Osteocyte (in vitro differentiated cells): Measurements from ENCODE around the gene TMEM167B. TPM values are rescaled to one million over a fixed set of nuclear protein-coding genes. Genes with fewer than 3 reads are reported as not detected.
A peak's percentile ranks its signal among the peaks of the same experiment; 100 is the strongest.

Experiments
- DNase-seq: peaks from one replicate; pipeline ENCODE4 v3.0.0; 2021; ENCODE audit warnings: mixed read lengths; ENCODE audit not compliant: unreplicated experiment; ENCODE audit errors: extremely low spot score
- H3K27ac Mint-ChIP-seq: one replicate; pipeline ENCODE4 v1.8.0; 2021; ENCODE audit warnings: mild to moderate bottlenecking, mixed read lengths; ENCODE audit not compliant: unreplicated experiment
- H3K27me3 Mint-ChIP-seq: one replicate; pipeline ENCODE4 v1.8.0; 2021; ENCODE audit warnings: mixed read lengths; ENCODE audit not compliant: unreplicated experiment
- H3K36me3 Mint-ChIP-seq: one replicate; pipeline ENCODE4 v1.8.0; 2021; ENCODE audit warnings: mixed read lengths; ENCODE audit not compliant: unreplicated experiment
- H3K4me1 Mint-ChIP-seq: one replicate; pipeline ENCODE4 v1.8.0; 2021; ENCODE audit warnings: mixed read lengths; ENCODE audit not compliant: unreplicated experiment
- H3K4me3 Mint-ChIP-seq: one replicate; pipeline ENCODE4 v1.8.0; 2021; ENCODE audit warnings: mild to moderate bottlenecking, moderate library complexity, mixed read lengths; ENCODE audit not compliant: unreplicated experiment
- H3K9me3 Mint-ChIP-seq: one replicate; pipeline ENCODE4 v1.8.0; 2021; ENCODE audit warnings: mixed read lengths; ENCODE audit not compliant: unreplicated experiment
- CTCF ChIP-seq: fragments of 200-600 bp; sonication (generic); IDR thresholded peaks from 2 replicates; pipeline ENCODE4 v1.5.0; 2021; ENCODE audit warnings: antibody characterized with exemption, mild to moderate bottlenecking, moderate library complexity
- total RNA-seq: library from RNA; stranded (reverse); gene quantifications from 2 replicates; pipeline ENCODE4 v1.2.1, GENCODE V29; 2021

The TMEM167B gene
- total RNA-seq, 1 donor from 2014 or later, result 35.8 TPM

- H3K36me3 Mint-ChIP-seq, result peaks cover 21% of the 10 kb centered on the region
- TF ChIP-seq CTCF, result no peak
- H3K27ac Mint-ChIP-seq, result no peak overlapping the region
- no peak overlapping the region for H3K4me3 Mint-ChIP-seq
- DNase-seq, result no peak
- H3K27me3 Mint-ChIP-seq, result no peaks in the 10 kb centered on the region
- H3K9me3 Mint-ChIP-seq, result no peaks in the 10 kb centered on the region
- H3K4me1 Mint-ChIP-seq, result peaks cover 2% of the 10 kb centered on the region
Observed at GRCh38 chr1:109067883-109068282, 22.7 kb upstream of the TMEM167B start.

GRCh38 chr1:109069294-109069693 lies 21.3 kb upstream of the TMEM167B start:
- H3K36me3 Mint-ChIP-seq, result peaks cover 21% of the 10 kb centered on the region
- H3K4me3 Mint-ChIP-seq, result no peak overlapping the region
- TF ChIP-seq CTCF, result no peak
- H3K27me3 Mint-ChIP-seq, result no peaks in the 10 kb centered on the region
- DNase-seq, result no peak
- H3K9me3 Mint-ChIP-seq, result no peaks in the 10 kb centered on the region
- peaks cover 4% of the 10 kb centered on the region for H3K4me1 Mint-ChIP-seq
- no peak overlapping the region for H3K27ac Mint-ChIP-seq

GRCh38 chr1:109075531-109076490 lies 14.8 kb upstream of the TMEM167B start, which contains the start of gene TAF13:
TAF13 (minus strand) TSS chr1:109076003; CDS start chr1:109075947, 56 bp downstream.
- peak; percentile 98 for DNase-seq
- peak within 1 kb of the TSS; percentile 99 for H3K27ac Mint-ChIP-seq
- TF ChIP-seq CTCF, result peak; percentile 44
- H3K4me1 Mint-ChIP-seq, result peaks cover 21% of the 10 kb centered on the region
- H3K27me3 Mint-ChIP-seq, result no peaks in the 10 kb centered on the region
- no peaks in the 10 kb centered on the region for H3K9me3 Mint-ChIP-seq
- peaks cover 2% of the 10 kb centered on the region for H3K36me3 Mint-ChIP-seq
- H3K4me3 Mint-ChIP-seq, result peak within 1 kb of the TSS; percentile 95

- H3K9me3 Mint-ChIP-seq, result no peaks in the 10 kb centered on the region
- H3K4me3 Mint-ChIP-seq, result no peak overlapping the region
- no peaks in the 10 kb centered on the region for H3K27me3 Mint-ChIP-seq
- H3K27ac Mint-ChIP-seq, result no peak overlapping the region
- no peak for DNase-seq
- H3K36me3 Mint-ChIP-seq, result peaks cover 1% of the 10 kb centered on the region
- H3K4me1 Mint-ChIP-seq, result peaks cover 20% of the 10 kb centered on the region
- no peak for TF ChIP-seq CTCF
Observed at GRCh38 chr1:109078317-109078716, 12.2 kb upstream of the TMEM167B start.

- no peak for TF ChIP-seq CTCF
- H3K4me1 Mint-ChIP-seq, result peaks cover 18% of the 10 kb centered on the region
- no peaks in the 10 kb centered on the region for H3K9me3 Mint-ChIP-seq
- DNase-seq, result no peak
- no peaks in the 10 kb centered on the region for H3K27me3 Mint-ChIP-seq
- no peak overlapping the region for H3K27ac Mint-ChIP-seq
- H3K4me3 Mint-ChIP-seq, result no peak overlapping the region
- H3K36me3 Mint-ChIP-seq, result no peaks in the 10 kb centered on the region
Observed at GRCh38 chr1:109079240-109079622, 11.3 kb upstream of the TMEM167B start.
